Aorta (tissue), 5 donors: ENCODE data around the gene PHF8. TPM values are rescaled to one million over a fixed set of nuclear protein-coding genes. Genes with fewer than 3 reads are reported as not detected.

Experiments used
- ATAC-seq: fragments of 200-7000 bp; cut with Tn5 transposase; one replicate; pipeline ENCODE4 v1.9.1; 2022; ENCODE audit warnings: moderate library complexity; ENCODE audit not compliant: low FRiP score
- DNase-seq, 2 donors: peaks; one replicate each; pipeline ENCODE4 v3.0.0-alpha.2; 2020
- H3K27ac ChIP-seq, 2 donors: one replicate each; pipeline ENCODE4 v1.5.1; 2013; ENCODE audit warnings: low read length in 2 of 2, mild to moderate bottlenecking in 2 of 2, moderate library complexity in 2 of 2, control low read depth in 1 of 2, inconsistent platforms in 1 of 2, low read depth in 1 of 2
- H3K27me3 ChIP-seq, 2 donors: one replicate each; pipeline ENCODE4 v1.6.1; 2013; ENCODE audit warnings: control low read depth in 1 of 2, low read length in 1 of 2, mild to moderate bottlenecking in 1 of 2, moderate library complexity in 1 of 2; ENCODE audit not compliant: insufficient read depth in 2 of 2, control insufficient read depth in 1 of 2
- H3K36me3 ChIP-seq, 2 donors: one replicate each; pipeline ENCODE4 v1.6.1; 2013; ENCODE audit warnings: control low read depth in 1 of 2, low read length in 1 of 2, mild to moderate bottlenecking in 1 of 2; ENCODE audit not compliant: insufficient read depth in 2 of 2, control insufficient read depth in 1 of 2
- H3K4me1 ChIP-seq, 2 donors: one replicate each; pipeline ENCODE4 v1.6.1; 2013; ENCODE audit warnings: low read length in 2 of 2, control low read depth in 1 of 2, mild to moderate bottlenecking in 1 of 2, moderate library complexity in 1 of 2; ENCODE audit not compliant: insufficient read depth in 2 of 2, control insufficient read depth in 1 of 2
- H3K4me3 ChIP-seq, 2 donors: one replicate each; pipeline ENCODE4 v1.5.1; 2013; ENCODE audit warnings: low read length in 2 of 2, control low read depth in 1 of 2, mild to moderate bottlenecking in 1 of 2
- H3K9me3 ChIP-seq: one replicate; pipeline ENCODE4 v1.6.1; 2013; ENCODE audit warnings: mild to moderate bottlenecking, low read length; ENCODE audit not compliant: control insufficient read depth
- WGBS, 2 donors: extraction: QIAGEN DNeasy Blood & Tissue Kit; methylation state at CpG; one replicate each; pipeline ENCODE4 v1.1.7; 2013; 5-methylcytosine and 5-hydroxymethylcytosine counted together
- intact Hi-C, 2 donors: fragments of 100-400 bp; cut with DNase I; formaldehyde crosslinking; loops; one replicate each; pipeline versions ENCODE4 v1.14.2 to v1.15.0; 2022
- polyA plus RNA-seq, 2 donors: library from polyadenylated mRNA; stranded (reverse); fragments of 200-250 nt; gene quantifications; one replicate each; pipeline ENCODE4 v1.2.3, GENCODE V29; 2013
- total RNA-seq, 2 donors: library from RNA; stranded (reverse); fragmentation: NEBNext Ultra II Directional; extraction: Animal tissue kit (Norgen Biotek cat#: 25700); gene quantifications; one replicate each; pipeline ENCODE4 v1.2.1, GENCODE V29; 2021
- donor health status: healthy with polysubstance abuse.
- donor health status: Bipolar disorder and iron deficiency.
- donor health status: DM: no; HTN: no; CAD: no.
- donor health status: DM: no; HTN: no; CAD: no.
- donor health status: DM: yes; HTN: yes; CAD: no.

The PHF8 gene
- total and polyA plus RNA-seq, 4 donors: 4.4 to 39.7 (median 21.9) TPM

GRCh38 chrX:53930515-53931380, 113.5 kb downstream of the PHF8 start:
- Histone ChIP-seq H3K27me3 (no peaks in the 10 kb centered on the region), H3K27ac (no peak overlapping the region), H3K36me3 (no peaks in the 10 kb centered on the region), H3K9me3 (no peaks in the 10 kb centered on the region), H3K4me3 (no peak overlapping the region), H3K4me1 (no peaks in the 10 kb centered on the region)
- WGBS, 2 donors: 54 to 71% methylated on average over 5 of the region's 5 CpGs
- DNase-seq (no peak), ATAC-seq (no peak)
- intact Hi-C loops: no loop called here

DNA sequence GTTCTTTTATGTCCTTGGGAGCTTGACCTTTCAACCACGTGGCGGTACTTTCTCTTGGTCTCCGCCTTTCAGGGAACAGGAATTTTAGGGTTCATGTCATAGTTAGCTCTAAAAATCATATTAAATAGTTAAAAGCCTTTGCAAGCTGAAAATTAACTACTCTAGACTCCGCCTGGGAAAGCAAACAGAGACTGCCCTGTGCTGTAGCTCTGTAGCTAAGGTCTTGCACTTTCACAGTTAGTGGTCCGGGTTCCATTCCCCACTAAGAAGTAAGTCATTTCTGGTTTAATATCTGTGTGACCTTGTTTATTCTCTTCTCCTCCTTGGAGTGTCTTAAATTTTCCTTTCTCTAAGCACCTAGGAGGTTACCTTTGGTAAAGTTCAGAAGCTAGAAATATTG, 118.2 kb downstream of the PHF8 start:
- no peak for DNase-seq
- 67 to 69% methylated on average over 5 of the region's 5 CpGs for WGBS, 2 donors
- H3K36me3 ChIP-seq: no peaks in the 10 kb centered on the region
- no peak overlapping the region for H3K4me3 ChIP-seq
- intact Hi-C loops: no loop called here
- H3K27me3 ChIP-seq: no peaks in the 10 kb centered on the region
- H3K9me3 ChIP-seq: no peaks in the 10 kb centered on the region
- ATAC-seq: no peak
- no peak overlapping the region for H3K27ac ChIP-seq
- no peaks in the 10 kb centered on the region for H3K4me1 ChIP-seq

GRCh38 chrX:53918702-53919101, 125.6 kb downstream of the PHF8 start:
- Histone ChIP-seq H3K4me3 (no peak overlapping the region), H3K9me3 (no peaks in the 10 kb centered on the region), H3K27me3 (no peaks in the 10 kb centered on the region), H3K36me3 (no peaks in the 10 kb centered on the region), H3K4me1 (no peaks in the 10 kb centered on the region), H3K27ac (no peak overlapping the region)
- DNase-seq (no peak), ATAC-seq (no peak)
- intact Hi-C loops: no loop called here

DNA sequence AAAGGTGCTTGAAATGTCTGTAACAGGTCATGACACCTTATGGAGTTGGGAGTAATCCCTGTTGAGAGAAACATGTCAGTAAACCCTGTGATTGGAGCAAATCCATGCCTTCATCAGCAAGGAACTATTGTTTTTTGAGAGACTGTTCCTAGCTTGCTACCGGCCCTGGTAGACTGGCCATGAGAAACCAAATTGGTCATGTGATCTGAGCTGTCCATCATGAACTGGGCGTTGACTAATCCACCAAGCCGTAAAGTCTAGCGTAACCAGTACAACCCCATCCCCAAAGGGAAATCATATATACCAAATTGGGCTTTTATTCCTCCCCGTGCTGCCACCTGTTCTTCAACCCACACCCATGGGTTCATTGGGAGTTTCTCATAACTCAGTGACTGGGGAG, 143.7 kb downstream of the PHF8 start:
- no peak overlapping the region for H3K4me3 ChIP-seq
- no peak overlapping the region for H3K27ac ChIP-seq
- 77 to 84% methylated on average over 5 of the region's 5 CpGs for WGBS, 2 donors
- ATAC-seq (no peak), DNase-seq (no peak)
- H3K9me3 ChIP-seq: no peaks in the 10 kb centered on the region
- intact Hi-C loops: no loop called here
- H3K27me3 ChIP-seq: no peaks in the 10 kb centered on the region
- no peaks in the 10 kb centered on the region for H3K4me1 ChIP-seq
- no peaks in the 10 kb centered on the region for H3K36me3 ChIP-seq

- no peak overlapping the region for H3K4me3 ChIP-seq
- 85% methylated on average over 3 of the region's 3 CpGs for WGBS, 2 donors
- no peaks in the 10 kb centered on the region for H3K27me3 ChIP-seq
- H3K36me3 ChIP-seq: no peaks in the 10 kb centered on the region
- no peak overlapping the region for H3K27ac ChIP-seq
- intact Hi-C loops: no loop called here
- H3K9me3 ChIP-seq: no peaks in the 10 kb centered on the region
- no peak for ATAC-seq
- no peak for DNase-seq
- H3K4me1 ChIP-seq: no peaks in the 10 kb centered on the region
Measured at GRCh38 chrX:53895270-53895669, 149.0 kb downstream of the PHF8 start.

Other genes with a start within 250 kb of the PHF8 start
- 10 to 100 TPM; 10.1 to 14.1 TPM for gene FAM120C, start 138.8 kb upstream of the PHF8 start, total RNA-seq
- gene FAM120C, start 138.8 kb upstream of the PHF8 start, polyA plus RNA-seq: 1 to 10 TPM; 1.1 to 5.2 TPM